LHCN-M2 (cell line): ENCODE data around the gene SYNE1. TPM values are rescaled to one million over a fixed set of nuclear protein-coding genes. Genes with fewer than 3 reads are reported as not detected.
"Not testable (repeated sequence)": the region's sequence is repeated elsewhere in the genome, so short reads cannot be mapped to it uniquely, and the experiment has no call there.

Experiments
- DNase-seq: peaks from one replicate; pipeline ENCODE4 v3.0.0-alpha.2; 2012; ENCODE audit warnings: low read depth
- total RNA-seq: library from RNA; depleted of rRNA; stranded (reverse); fragments of >200 nt; gene quantifications from 2 replicates; pipeline ENCODE4 v1.2.3, GENCODE V29; 2014

The SYNE1 gene
- total RNA-seq, 1 experiment from 2014 or later = 55.1 TPM

DNA sequence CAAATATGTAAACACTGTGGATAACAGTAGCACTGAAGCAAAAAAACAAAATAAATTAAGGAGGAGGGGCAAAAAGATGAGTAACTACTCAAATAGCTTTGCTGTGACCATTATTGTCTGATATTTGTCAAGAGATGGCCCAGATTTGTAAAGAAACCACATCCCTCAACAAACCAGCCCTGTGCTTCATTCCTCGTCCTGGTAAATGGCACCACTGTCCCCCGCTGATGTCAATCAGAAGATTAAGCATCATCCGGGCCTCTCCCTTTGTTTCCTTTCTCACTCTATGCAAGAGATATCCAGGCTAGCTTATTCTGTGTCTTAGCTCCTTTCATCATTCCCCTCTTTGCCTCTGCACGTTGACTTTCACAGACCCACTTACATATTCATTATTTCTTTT lies 259.0 kb downstream of the SYNE1 start:
- peak; percentile 67 for DNase-seq

DNA sequence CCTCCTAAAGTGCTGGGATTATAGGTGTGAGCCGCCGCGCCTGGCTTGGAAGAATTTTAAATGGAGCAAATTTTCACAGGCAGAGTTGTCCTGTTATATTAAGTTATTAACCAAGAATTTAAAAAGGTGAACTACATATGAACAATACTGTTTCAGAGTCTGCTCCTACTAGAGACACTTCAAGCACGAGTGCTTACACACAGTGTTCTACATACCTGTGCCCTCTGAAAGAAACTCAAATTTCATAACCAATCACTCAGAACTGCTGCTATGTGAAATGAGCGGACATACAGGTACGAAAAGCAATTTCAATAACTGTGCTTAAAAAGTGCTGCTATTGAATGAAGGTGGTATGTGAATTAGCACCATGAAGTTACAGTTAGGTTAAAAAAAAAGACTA lies 262.0 kb downstream of the SYNE1 start:
- DNase-seq = no peak

DNA sequence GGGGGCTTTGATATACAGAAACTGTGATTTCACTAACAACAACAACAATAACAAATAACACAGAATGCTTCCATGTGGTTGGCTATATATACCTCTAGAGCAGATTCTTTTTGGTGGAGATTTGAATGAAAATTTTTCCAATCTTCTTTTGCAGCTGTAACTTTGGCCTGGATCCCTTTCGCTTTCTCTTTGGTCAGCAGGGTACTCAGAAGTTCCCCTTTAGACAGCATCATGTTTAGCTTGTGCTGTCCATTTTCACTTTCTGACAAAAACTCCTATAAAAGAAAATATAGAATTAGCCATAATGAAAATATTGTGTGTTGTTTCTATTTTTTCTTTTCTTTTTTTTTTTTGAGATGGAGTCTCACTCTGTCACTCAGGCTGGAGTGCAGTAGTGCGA lies 264.2 kb downstream of the SYNE1 start:
- no peak for DNase-seq

DNA sequence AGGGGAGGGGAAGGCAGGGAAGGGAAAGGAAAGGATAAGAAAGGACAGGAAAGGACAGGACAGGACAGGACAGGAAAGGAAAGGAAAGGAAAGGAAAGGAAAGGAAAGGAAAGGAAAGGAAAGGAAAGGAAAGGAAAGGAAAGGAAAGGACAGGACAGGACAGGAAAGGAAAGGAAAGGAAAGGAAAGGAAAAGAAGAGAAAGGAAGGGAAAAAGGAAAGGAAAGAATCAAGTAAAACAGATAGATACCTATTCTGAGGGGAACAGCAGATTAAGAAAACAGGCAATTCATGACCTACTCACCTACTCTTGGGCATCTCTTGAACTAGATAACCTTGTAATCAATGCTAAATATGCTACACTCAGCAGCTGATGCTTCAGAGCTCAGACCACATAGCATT lies 265.4 kb downstream of the SYNE1 start:
- DNase-seq = no peak

DNA sequence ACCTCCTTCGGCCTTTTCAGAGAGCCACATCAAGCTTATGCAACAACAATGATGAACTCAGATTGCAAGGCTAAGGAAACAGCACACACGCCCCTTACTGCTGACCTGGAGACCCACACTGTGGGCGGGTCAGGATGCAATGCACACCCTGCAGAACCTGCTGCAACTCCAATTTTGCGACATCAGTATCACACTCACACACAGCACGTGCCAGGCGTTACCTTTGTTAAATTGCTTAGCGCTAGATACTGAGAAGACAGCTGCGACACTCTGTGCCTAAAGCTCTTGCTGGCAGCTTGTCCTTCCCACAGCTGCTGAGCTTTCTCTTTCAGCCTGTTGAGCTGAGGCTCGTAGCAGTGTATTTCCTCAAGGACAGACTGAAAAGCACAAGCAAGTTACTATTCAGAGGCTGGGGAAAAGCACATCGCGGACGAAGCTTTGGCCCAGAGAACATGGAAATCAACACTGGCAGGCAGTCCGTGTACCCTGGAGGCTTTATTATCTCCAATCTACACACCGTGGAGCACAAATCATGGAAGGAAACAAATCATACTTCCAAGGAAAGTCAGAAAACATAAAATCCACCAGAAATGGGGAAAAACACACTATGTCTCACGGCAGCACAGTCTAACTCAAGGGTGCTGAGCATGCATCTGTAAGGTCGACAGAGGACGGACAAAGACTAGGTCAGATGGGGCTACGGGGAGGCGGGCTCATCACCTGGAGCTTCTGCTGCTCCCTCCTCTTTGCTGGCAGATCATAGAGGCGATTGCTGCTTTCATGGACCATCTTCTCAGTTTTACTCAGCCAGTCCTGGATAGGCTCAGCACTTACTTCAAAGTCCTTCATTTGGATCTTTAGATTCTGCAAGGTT lies 268.2 kb downstream of the SYNE1 start:
- DNase-seq = peak; percentile 38

DNA sequence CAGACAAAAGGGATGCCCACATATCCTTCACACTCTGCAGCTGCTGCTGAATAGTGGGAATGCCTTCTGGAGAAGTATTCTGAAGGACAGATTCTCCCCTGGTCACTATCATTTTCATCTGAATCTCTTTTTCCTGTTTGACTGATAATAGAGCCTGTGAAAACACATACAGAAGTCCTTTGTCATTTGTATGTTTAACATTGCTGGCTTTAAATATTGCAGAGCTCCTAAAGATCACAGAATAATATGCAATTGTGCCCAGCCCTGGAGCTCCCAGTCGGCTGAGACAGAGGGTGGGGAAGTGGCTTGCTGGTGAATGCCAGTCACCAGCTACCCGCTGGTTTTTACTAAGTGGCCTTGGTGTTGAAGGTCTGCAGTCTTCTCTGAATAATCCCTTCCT lies 272.3 kb downstream of the SYNE1 start:
- DNase-seq = no peak

DNA sequence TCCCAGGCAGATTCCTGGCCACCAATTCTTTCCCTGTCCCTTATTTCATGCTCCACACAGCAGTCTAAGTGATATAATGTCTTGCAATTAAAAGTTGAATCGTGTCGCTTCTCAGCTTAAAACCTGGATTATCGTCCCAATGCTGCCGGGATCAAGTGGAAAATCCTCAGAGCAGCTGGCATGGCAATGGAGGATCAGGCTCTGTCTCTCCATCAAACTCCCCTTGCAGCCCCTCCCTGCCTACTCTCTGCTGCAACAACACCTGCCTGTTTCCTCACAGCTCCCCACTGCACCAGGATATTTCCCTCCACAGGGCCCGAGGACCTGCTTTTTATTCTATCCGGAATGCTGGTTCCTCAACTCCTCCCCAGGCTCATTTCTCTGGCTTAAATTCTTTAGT lies 277.1 kb downstream of the SYNE1 start:
- DNase-seq = no peak

DNA sequence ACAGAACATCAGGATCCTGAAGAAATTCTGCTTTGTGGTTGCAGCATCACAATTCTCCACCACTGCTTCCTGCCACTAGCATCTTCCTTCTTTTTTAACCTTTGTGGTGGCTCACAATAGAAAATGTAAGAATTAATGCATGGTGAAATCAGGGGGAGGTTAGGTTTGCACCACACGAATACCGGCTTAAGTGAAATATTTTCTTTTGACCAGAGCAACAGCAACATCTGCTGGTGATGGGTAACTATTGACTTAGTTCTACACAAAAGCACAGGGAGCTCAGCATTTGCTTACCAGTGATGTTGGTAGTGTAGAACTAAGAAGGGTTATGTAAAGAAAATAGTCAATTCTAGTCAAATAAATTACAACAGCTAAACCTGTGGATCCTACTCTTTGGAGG lies 280.5 kb downstream of the SYNE1 start:
- peak; percentile 38 for DNase-seq

DNA sequence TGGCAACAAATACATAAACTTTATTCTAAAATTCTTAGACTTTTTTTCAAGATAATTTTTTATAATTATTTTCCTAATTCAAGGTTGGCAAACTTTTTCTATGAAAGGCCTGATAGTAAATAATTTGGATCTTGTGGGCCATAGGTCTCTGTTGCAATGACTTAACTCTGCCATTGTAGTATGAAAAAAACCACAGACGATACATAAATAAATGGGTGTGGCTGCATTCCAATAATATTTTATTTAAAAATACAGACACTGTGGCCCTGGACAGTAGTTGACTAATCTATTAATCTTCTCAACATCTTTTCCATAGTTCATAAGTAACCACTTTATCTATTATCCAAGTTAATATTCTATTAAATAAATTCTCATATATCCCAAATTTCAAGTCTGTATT lies 281.1 kb downstream of the SYNE1 start:
- DNase-seq = no peak

DNA sequence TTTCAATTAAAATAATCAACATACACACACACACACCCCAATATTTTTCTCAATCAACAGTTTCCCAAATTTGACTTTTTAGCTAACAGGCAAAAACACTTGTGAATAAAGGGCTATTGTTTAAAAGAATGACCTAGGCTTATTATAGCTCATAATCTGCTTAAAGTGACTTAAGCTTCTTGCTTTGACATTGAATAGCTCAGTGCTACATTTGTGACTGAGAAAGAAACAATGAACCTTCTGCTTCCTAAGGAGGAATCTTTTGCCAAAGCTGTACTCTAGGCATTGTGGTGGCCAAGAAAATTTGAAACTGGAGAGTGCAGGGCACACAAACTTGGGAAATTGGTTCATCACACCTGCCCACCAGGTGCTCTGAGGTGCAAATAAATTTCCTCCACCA lies 282.0 kb downstream of the SYNE1 start:
- DNase-seq = no peak

DNA sequence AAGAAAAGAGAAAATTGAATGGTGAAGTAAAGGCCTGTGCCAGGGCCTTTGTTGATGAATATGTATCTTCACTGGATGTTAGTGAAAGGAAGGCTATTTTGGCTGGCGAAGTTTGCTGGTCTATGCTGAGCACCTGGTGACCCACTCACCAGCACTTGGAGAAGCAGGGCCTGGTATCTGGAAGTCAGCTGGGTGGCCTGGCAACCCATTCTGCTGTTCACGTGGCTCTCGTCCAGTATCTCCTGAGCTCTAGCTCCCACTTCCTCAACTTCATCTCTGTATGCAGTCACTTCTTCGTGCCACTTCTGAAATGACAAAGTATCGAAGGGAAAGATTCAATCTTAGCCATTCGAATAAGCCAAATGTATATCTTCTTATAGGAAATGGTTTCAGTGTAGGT lies 283.7 kb downstream of the SYNE1 start:
- DNase-seq = no peak

DNA sequence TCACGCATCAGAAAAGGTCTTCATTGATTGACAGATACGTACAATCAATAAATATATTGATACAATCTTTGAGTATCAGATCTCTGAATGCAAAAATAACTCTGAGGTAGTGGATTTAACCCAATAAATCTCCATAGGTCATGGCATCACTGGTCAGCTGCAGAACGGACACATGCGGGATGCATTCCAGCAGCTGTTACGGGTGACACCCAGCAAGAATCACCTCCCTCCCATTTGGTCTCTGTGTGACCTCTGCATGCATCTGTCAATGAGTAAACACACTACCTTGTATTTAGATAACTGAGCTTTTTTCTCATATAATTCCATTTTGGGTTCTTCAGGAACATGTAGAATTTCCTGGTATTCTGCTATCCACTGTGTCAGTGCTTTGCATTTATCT lies 285.4 kb downstream of the SYNE1 start:
- DNase-seq = peak; percentile 10

DNA sequence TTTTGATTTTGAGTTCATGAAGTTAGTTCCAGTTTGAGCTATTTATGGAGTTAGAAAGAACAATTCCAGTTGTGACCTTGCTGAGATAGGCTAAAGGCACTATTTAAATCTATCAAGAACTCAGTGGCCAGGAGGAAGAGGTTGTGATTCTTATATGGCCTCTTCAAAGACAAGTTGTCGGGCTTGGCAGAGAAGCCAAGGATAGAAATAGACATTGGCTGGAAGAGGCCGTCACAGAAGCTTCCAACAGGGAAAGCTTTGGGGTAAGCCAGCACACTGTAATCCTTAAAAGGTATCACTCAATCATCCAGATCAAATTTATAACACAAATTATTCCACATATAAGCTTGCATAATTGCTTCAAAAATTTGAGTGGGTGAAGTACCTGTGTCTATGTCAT lies 286.1 kb downstream of the SYNE1 start:
- DNase-seq = no peak

DNA sequence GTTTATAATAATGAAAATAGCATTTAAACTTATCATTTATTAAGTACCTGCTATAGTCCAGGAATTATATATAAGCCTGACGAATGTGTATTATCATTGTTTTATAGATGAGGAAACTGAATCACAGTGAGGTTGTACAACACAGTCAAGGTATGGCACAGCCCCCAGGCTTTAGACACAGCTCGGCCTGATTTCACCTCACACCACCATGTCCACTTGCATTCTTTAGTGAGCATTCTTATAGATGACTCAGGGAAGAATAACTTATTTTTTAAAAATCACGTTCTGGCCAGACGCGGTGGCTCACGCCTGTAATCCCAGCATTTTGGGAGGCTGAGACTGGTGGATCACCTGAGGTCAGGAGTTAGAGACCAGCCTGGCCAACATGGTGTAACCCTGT lies 289.0 kb downstream of the SYNE1 start:
- no peak for DNase-seq

DNA sequence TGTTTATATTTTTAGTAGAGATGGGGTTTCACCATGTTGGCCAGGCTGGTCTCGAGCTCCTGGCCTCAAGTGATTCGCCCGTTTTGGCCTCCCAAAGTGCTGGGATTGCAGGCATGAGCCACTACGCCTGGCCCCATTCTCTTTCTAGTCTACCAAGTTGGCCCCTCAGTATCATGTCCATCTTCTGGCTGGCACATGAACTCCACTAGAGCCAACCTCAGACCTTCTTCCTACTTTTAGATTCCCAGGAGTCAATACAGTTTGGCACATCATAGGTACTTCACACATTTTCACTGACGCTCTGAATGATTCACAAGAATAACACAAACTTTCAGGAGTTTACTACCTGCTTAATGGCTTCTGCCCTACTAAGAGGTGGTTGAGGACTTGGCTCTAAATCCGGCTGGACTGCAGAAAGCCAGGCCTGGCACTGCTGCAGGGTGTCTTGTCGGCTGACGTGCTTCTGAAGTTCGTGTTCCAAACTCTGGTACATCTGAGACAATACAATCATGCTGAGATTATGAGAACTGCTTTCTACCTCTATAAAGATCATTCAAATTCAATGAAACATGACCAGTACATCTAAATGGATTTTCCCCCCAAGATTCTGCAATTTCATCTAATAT lies 293.3 kb downstream of the SYNE1 start:
- no peak for DNase-seq

DNA sequence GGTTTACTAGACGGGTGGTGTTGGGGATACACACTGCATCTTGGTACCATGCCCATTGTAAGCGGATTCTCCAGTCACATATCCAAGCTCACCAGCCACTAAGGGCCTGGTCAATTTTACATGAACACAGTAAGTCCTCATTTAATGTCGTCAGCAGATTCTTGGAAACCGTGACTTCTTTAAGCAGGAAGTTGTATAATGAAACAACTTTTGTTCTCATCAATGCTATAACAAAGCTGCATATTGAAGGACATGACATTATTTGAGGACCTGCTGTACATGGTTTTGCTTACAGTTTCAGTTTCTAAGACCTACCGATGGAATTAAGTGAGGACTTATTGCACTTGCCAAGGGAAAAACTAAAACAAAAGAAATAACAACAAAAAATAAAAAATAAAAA lies 295.6 kb downstream of the SYNE1 start:
- DNase-seq = no peak

DNA sequence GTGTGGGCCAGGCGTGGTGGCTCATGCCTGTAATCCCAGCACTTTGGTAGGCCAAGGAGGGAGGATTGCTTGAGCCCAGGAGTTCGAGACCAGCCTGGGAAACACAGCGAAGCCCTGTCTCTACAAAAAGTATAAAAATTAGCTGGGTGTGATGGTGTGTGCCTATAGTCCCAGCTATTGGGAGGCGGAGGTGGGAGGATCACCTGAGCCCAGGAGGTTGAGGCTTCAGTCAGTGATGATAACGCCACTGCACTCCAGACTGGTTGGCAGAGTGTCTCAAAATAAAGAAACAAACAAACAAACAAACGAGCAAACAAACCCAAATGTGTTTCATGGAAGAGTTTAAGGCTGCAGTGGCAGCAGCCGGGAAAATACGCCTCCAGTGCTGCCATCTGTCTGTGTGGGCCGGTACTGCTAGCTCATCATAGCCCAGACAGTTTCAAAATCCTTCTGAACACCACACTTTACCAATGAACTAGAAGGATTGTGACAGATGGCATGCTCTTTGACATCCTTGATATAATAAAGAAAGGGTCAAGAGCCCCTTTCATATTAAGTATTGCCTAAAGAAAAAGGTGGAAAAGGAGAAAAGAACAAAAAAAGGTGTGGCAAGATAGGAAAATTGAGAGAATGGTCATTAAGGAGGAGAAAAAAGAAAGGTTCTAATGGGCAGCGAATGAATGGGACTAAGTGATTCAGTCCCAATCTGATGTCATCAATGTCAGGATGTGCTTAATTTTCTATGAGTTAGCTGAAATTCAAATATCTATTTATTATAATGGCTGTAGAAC lies 298.6 kb downstream of the SYNE1 start:
- peak; percentile 36 for DNase-seq

DNA sequence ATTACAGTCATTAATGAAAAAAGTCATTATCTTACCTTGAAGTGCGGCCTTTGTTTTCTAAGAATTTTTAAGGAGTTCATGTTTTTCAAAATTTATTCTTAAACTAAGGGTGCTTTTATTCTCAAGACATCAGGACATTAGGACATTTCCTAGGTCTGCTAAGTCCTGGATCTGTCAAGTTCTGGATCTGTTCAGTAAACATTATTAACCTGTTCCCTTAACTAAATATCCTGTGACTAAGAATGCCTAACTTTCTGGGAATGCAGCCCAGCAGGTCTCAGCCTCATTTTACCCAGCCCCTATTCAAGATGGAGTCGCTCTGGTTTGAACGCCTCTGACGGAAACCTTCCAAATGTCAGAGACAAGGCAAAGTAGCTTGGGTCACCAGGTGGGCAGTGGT lies 302.6 kb downstream of the SYNE1 start:
- no peak for DNase-seq

DNA sequence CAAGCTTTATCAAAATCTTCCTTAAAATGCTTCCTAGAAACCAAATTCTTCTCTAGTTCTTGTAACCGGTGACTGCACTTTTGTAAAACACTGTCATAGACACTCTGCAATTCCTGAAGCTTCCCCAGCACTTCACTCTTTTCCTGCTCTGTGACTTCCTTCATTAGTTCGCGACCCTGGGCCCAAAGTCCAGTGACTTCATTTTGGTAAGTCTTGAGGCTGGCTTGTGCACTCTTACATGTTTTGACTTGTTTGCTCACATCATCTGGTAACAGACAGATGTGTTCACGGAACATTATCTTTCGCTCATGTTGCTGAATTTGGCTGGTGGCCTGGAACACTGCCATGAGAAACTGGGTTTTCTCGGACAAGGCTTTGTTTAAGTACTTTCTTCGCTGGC lies 306.2 kb downstream of the SYNE1 start:
- DNase-seq = no peak

DNA sequence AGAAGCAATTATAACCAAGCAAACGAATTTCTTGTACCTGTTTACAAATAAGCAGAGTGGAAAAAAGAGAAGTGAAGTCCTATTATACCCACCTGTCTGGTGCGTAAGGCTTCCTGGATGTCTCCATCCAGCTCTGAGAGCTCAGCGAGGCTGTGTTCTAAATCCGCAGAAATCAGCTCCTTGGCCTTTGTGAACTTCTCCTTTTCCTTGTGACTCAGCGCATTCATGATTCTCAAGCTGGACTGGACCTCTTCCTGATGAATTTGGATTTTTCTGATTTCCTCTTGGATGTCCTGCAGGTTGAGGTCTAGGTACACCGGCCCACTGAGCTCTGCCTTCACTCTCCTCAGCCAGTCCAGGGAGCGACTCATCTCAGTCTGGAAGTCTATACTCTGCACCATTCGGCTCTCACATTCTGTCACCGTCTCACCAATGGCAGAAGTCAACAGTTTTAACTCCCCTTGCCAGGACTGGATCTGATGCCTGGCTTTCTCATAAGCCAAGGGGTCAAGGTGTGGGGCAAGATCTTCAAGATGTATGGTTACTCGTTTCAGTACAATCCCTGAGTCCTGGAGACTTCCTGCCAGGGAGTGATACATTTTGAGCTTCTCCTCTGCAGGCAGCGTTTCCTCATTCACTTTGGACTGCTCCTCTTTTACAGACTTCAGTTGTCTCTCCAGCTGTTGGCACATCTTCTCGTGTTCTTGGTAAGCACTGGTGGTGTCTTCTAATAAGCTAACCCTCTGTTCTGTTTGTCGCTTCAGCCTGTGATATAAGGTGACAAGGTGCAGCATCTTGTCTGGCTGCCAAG lies 307.3 kb downstream of the SYNE1 start:
- no peak for DNase-seq

DNA sequence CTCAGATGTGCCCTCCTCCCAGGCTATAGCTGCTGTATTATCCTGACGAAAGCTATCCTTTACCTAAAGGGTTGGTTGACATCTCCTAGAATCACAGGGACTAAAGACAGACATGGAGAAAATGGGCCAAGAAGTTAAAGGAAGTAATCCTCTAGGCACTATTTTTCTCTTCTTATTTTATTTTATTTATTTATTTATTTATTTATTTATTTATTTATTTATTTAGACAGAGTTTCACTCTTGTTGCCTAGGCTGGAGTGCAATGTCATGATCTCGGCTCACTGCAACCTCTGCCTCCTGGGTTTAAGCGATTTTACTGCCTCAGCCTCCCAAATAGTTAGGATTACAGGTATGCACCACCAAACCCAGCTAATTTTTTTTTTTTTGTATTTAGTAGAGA lies 309.0 kb downstream of the SYNE1 start:
- not testable (repeated sequence) for DNase-seq

DNA sequence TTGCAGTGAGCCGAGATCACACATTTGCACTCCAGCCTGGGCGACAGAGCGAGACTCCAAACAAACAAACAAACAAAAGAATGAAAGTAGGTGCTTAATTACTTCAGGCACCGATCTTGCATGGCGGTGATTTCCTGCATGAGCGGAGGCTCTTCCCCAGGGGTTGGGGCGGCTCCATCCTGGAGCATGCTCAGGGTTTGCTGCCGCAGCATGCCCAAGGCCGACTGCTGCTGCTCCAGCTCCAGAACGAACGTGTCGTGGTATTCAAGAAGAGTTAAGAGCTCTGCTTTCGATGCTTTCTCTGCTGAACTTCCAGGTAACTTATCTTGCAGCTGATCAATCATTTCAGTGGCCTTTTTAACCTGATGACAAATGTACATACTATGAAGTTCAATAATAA lies 313.8 kb downstream of the SYNE1 start:
- no peak for DNase-seq
